A673 (cell line): Measurements from ENCODE around the gene TBX20. TPM values are rescaled to one million over a fixed set of nuclear protein-coding genes. Genes with fewer than 3 reads are reported as not detected.
"Not testable (repeated sequence)": the region's sequence is repeated elsewhere in the genome, so short reads cannot be mapped to it uniquely, and the experiment has no call there.

Experiments
- BruUV-seq: library from RNA; stranded (reverse); fragments of 400-500 nt; replicated peaks from 2 replicates; lab custom pipeline; 2021; lab: Mats Ljungman, UMichigan
- CTCF ChIA-PET: fragments of 300-600 bp; sonication (Branson Sonifier 250); formaldehyde crosslinking; loops from one replicate; lab custom pipeline; 2022; ENCODE audit warnings: antibody characterized with exemption; lab: Charles Lee
- POLR2A ChIA-PET: fragments of 300-600 bp; sonication (Branson Sonifier 250); formaldehyde crosslinking; loops from one replicate; lab custom pipeline; 2022; ENCODE audit warnings: antibody characterized with exemption; ENCODE audit not compliant: low non-redundant PET; lab: Charles Lee
- DNase-seq: peaks from one replicate; pipeline ENCODE4 v3.0.0-alpha.2; 2015; ENCODE audit warnings: low spot score
- H3K27ac ChIP-seq: fragments of 200-600 bp; sonication (generic); 2 replicates; pipeline ENCODE4 v1.5.1; 2016; ENCODE audit warnings: mixed run types, low read depth, mild to moderate bottlenecking, mixed read lengths, antibody characterized with exemption, low read length; ENCODE audit not compliant: poor library complexity, severe bottlenecking
- H3K27me3 ChIP-seq: fragments of 200-600 bp; sonication (generic); replicated peaks from 2 replicates; pipeline ENCODE4 v1.6.1; 2017; ENCODE audit warnings: mixed run types, low read depth, mild to moderate bottlenecking, mixed read lengths, antibody characterized with exemption, low read length; ENCODE audit not compliant: insufficient read depth, poor library complexity
- H3K36me3 ChIP-seq: fragments of 200-600 bp; sonication (generic); 2 replicates; pipeline ENCODE4 v1.6.1; 2016; ENCODE audit warnings: mixed run types, mild to moderate bottlenecking, mixed read lengths, antibody characterized with exemption, low read length; ENCODE audit not compliant: insufficient read depth, poor library complexity, severe bottlenecking
- H3K4me1 ChIP-seq: fragments of 200-600 bp; sonication (generic); 2 replicates; pipeline ENCODE4 v1.6.1; 2017; ENCODE audit warnings: mixed run types, mild to moderate bottlenecking, mixed read lengths, antibody characterized with exemption, low read length; ENCODE audit not compliant: insufficient read depth, poor library complexity, severe bottlenecking
- H3K4me3 ChIP-seq: fragments of 200-600 bp; sonication (generic); 2 replicates; pipeline ENCODE4 v1.5.1; 2016; ENCODE audit warnings: low read depth, mixed run types, mild to moderate bottlenecking, mixed read lengths, low read length; ENCODE audit not compliant: poor library complexity, severe bottlenecking
- H3K9me3 ChIP-seq: fragments of 200-600 bp; sonication (generic); 2 replicates; pipeline ENCODE4 v1.6.1; 2016; ENCODE audit warnings: mixed run types, low read depth, mild to moderate bottlenecking, mixed read lengths, antibody characterized with exemption, low read length; ENCODE audit not compliant: poor library complexity, severe bottlenecking
- intact Hi-C: fragments of 100-400 bp; cut with micrococcal nuclease; formaldehyde crosslinking; loops from one replicate; pipeline ENCODE4 v1.10.0; 2022; ENCODE audit not compliant: unreplicated experiment
- total RNA-seq: library from RNA; stranded (reverse); gene quantifications from 2 replicates; pipeline ENCODE4 v1.2.3, GENCODE V29; 2021

The TBX20 gene
- total RNA-seq, 1 experiment from 2014 or later, result 1.8 TPM

DNA sequence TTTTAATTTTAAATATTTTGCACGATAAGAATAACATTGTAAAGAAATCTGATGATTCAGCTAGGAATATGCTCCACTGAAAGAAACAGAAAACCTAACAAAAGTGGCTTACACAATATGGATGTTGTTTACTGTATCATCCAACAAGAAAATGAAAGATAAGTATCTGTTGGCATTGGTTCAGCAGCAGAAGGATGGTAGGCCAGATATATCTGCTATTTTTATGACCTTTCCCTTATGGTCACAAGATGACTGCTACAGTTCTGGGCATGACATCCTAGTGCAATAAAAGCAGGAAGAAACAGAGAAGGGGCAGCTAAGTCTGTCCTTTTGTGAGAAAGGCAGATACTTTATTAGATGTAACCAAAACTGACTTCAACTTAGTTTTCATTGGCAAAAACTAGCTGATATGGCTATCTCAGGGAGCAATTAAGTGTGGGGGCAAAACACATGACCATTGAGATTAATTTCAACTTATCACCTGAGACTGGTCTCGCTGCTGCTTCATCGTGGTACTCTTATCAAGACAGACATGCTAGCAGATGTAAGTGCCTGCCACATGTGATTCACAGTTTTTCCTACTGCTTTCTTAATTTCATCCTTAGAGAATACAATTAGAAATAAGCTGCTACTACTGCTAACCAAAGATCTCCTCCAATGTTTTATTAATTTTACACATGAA is 92.7 kb downstream of the TBX20 start:
- H3K4me3 ChIP-seq, H3K36me3 ChIP-seq, H3K27ac ChIP-seq, POLR2A ChIA-PET, CTCF ChIA-PET, H3K9me3 ChIP-seq, H3K27me3 ChIP-seq, H3K4me1 ChIP-seq, BruUV-seq, DNase-seq, intact Hi-C loops: not testable (repeated sequence)

Other genes with a start within 250 kb of the TBX20 start
- gene DPY19L1, start 216.6 kb downstream of the TBX20 start, total RNA-seq, result 42.7 and 46.8 TPM in 2 replicates